Endothelial cell of umbilical vein (primary cell): ENCODE results near the gene APCDD1. TPM values are rescaled to one million over a fixed set of nuclear protein-coding genes. Genes with fewer than 3 reads are reported as not detected.

Source experiments
- BruUV-seq: library from RNA; stranded (reverse); fragments of 400-500 nt; replicated peaks from 2 replicates; lab custom pipeline; 2021; lab: Mats Ljungman, UMichigan
- CTCF ChIA-PET: fragments of 300-600, 350-600 bp; sonication (Branson Sonifier 250); formaldehyde crosslinking; loops from one replicate; lab custom pipeline; 2021; ENCODE audit warnings: antibody characterized with exemption, inconsistent platforms; lab: Charles Lee
- POLR2A ChIA-PET: fragments of 300-600, 350-600 bp; sonication (Branson Sonifier 250); formaldehyde crosslinking; loops from one replicate; lab custom pipeline; 2021; ENCODE audit warnings: antibody characterized with exemption, inconsistent platforms; lab: Charles Lee
- DNase-seq: peaks from one replicate; pipeline ENCODE4 v3.0.0-alpha.2; 2011; ENCODE audit warnings: low read depth, low spot score
- FAIRE-seq: peaks from 2 replicates; lab custom pipeline; 2011; peaks lifted over from hg19 to GRCh38; lab: Jason Lieb, UNC
- H2AFZ ChIP-seq: 2 replicates; pipeline ENCODE4 v1.6.0; 2012; ENCODE audit warnings: low read depth, low read length, control low read depth, inconsistent platforms
- H3K27ac ChIP-seq: 2 replicates; pipeline ENCODE4 v1.5.1; 2011; ENCODE audit warnings: low read depth, mild to moderate bottlenecking, control low read depth, low read length, moderate library complexity; ENCODE audit not compliant: insufficient read depth
- H3K27me3 ChIP-seq, 2 experiments: 2 replicates each; pipeline versions ENCODE4 v1.6.0 to v1.6.1; 2011; ENCODE audit warnings: low read length in 2 of 2, mixed read lengths in 1 of 2; ENCODE audit not compliant: control insufficient read depth in 2 of 2, insufficient read depth in 2 of 2
- H3K36me3 ChIP-seq, 2 experiments: 2 replicates in 1 of 2; 3 replicates in 1 of 2; pipeline ENCODE4 v1.5.1; 2011; ENCODE audit warnings: low read length in 2 of 2, mild to moderate bottlenecking in 1 of 2, moderate library complexity in 1 of 2; ENCODE audit not compliant: control insufficient read depth in 2 of 2, insufficient read depth in 2 of 2; ENCODE audit errors: extremely low read depth in 1 of 2
- H3K4me1 ChIP-seq: 3 replicates; pipeline ENCODE4 v1.5.1; 2011; ENCODE audit warnings: mild to moderate bottlenecking, low read length; ENCODE audit not compliant: control insufficient read depth, insufficient read depth; ENCODE audit errors: extremely low read depth
- H3K4me2 ChIP-seq: 2 replicates; pipeline ENCODE4 v1.6.1; 2011; ENCODE audit warnings: low read length, control low read depth, mixed read lengths; ENCODE audit not compliant: insufficient read depth
- H3K4me3 ChIP-seq, 3 experiments: fragments of 200-600 bp in 1 of 3; sonication (generic), shearing (Covaris generic) in 1 of 3; replicated peaks in 1 of 3; 2 replicates each; pipeline ENCODE4 v1.5.1; 2011 to 2016; ENCODE audit warnings: control low read depth in 3 of 3, low read length in 3 of 3, mild to moderate bottlenecking in 2 of 3, inconsistent platforms in 1 of 3, low read depth in 1 of 3, moderate library complexity in 1 of 3; ENCODE audit not compliant: insufficient read depth in 1 of 3
- H3K79me2 ChIP-seq: 2 replicates; pipeline ENCODE4 v1.6.0; 2012; ENCODE audit warnings: low read length, inconsistent platforms; ENCODE audit not compliant: control insufficient read depth, insufficient read depth
- H3K9ac ChIP-seq: replicated peaks from 2 replicates; pipeline ENCODE3; 2011; ENCODE audit warnings: low read length, control low read depth; ENCODE audit not compliant: insufficient read depth; ENCODE audit errors: extremely low read depth
- H3K9me1 ChIP-seq: replicated peaks from 3 replicates; pipeline ENCODE4 v1.6.0; 2011; ENCODE audit warnings: mild to moderate bottlenecking, low read length; ENCODE audit not compliant: control insufficient read depth, insufficient read depth; ENCODE audit errors: extremely low read depth
- H3K9me3 ChIP-seq: replicated peaks from 2 replicates; pipeline ENCODE4 v1.5.1; 2012; ENCODE audit warnings: low read length, inconsistent platforms; ENCODE audit not compliant: control insufficient read depth, insufficient read depth
- H4K20me1 ChIP-seq: replicated peaks from 2 replicates; pipeline ENCODE3; 2011; ENCODE audit warnings: mild to moderate bottlenecking, low read length; ENCODE audit not compliant: control insufficient read depth, insufficient read depth; ENCODE audit errors: extremely low read depth
- EZH2 ChIP-seq: IDR thresholded peaks from 2 replicates; pipeline ENCODE4 v1.6.1; 2012; ENCODE audit warnings: borderline replicate concordance, low read depth, mild to moderate bottlenecking, moderate library complexity, low read length, inconsistent platforms; ENCODE audit not compliant: severe bottlenecking
- GATA2 ChIP-seq: IDR thresholded peaks from 2 replicates; pipeline ENCODE4 v1.7.0; 2011; ENCODE audit warnings: low read depth, mild to moderate bottlenecking, moderate library complexity, mixed read lengths, low read length; ENCODE audit not compliant: insufficient read length, insufficient read depth
- JUN ChIP-seq: IDR thresholded peaks from 2 replicates; pipeline ENCODE4 v1.6.1; 2011; ENCODE audit warnings: borderline replicate concordance, low read depth; ENCODE audit not compliant: insufficient read length, insufficient read depth
- MYC ChIP-seq: IDR thresholded peaks from one replicate; pipeline ENCODE4 v1.6.1; 2011; ENCODE audit warnings: mild to moderate bottlenecking, low read depth, low read length
- POLR2A ChIP-seq: IDR thresholded peaks from 2 replicates; pipeline ENCODE4 v1.6.1; 2012; ENCODE audit warnings: low read depth, mild to moderate bottlenecking, control low read depth, low read length
- POLR2AphosphoS5 ChIP-seq: IDR thresholded peaks from 2 replicates; pipeline ENCODE4 v1.6.1; 2012; ENCODE audit warnings: low read depth, mild to moderate bottlenecking, control low read depth, low read length, moderate library complexity; ENCODE audit not compliant: insufficient read depth
- dilution Hi-C: fragments of 300-500 bp; cut with MboI; formaldehyde crosslinking; loops from one replicate; pipeline ENCODE4 v1.15.0; 2019; ENCODE audit warnings: low sequenced_read_pairs; ENCODE audit not compliant: extremely low pct_ligation_motif_present
- intact Hi-C: fragments of 100-400 bp; cut with micrococcal nuclease; formaldehyde crosslinking; loops from one replicate; pipeline ENCODE4 v1.10.0; 2022
- polyA plus RNA-seq, 4 experiments: library from polyadenylated mRNA; depleted of rRNA in 3 of 4; stranded (reverse) in 3 of 4; unstranded in 1 of 4; fragments of >200 nt; gene quantifications; 2 replicates each; pipeline versions ENCODE4 v1.2.1 to v1.2.3, GENCODE V29; 2011 to 2012; ENCODE audit warnings: missing spikeins in 1 of 4
- total RNA-seq: library from RNA; stranded (reverse); gene quantifications from 2 replicates; pipeline ENCODE4 v1.2.3, GENCODE V29; 2021
- TF ChIP-seq, protein P1 (sequence below): IDR thresholded peaks from 2 replicates; pipeline ENCODE4 v1.6.1; 2011; ENCODE audit not compliant: insufficient read depth, insufficient read length

Gene APCDD1
- total and polyA plus RNA-seq, 2 donors (not counting 3 experiments of a cell fraction or from before 2014, with no cell fraction given), result 0.95 to 1.4 TPM

DNA sequence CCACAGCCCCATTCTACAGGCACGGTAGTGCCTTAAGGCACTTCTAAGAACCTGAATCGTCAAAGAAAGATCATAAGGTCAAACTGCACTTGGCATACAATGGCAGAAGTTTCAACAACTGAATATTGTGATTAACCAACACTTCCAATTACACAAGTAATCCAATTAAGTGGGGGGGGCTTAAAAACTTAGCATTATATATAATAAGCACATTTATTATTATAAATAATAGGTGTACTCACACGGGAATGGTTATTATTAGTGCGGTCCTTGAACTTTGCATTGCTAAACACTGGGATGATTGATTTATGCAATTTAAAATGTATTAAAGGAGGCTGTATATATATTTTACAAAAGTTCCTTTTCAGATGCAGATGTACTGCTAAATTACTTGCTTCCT, 7.6 kb downstream of the APCDD1 start:
- Histone ChIP-seq H3K36me3 (no peaks in the 10 kb centered on the region), H2AFZ (no peak overlapping the region), H4K20me1 (no peaks in the 10 kb centered on the region), H3K27ac (no peak overlapping the region), H3K4me1 (no peaks in the 10 kb centered on the region), H3K4me2 (no peak overlapping the region), H3K9ac (no peak overlapping the region), H3K9me1 (no peaks in the 10 kb centered on the region), H3K79me2 (no peaks in the 10 kb centered on the region), H3K27me3 (peaks cover 14 to 19% of the 10 kb centered on the region in 2 experiments), H3K9me3 (no peaks in the 10 kb centered on the region), H3K4me3 (no peak overlapping the region)
- FAIRE-seq (no peak), DNase-seq (no peak)
- ChIA-PET POLR2A (no interaction called here), CTCF (no interaction called here)
- intact Hi-C loops (no loop called here), dilution Hi-C loops (no loop called here)
- TF ChIP-seq GATA2, result no peak
- TF ChIP-seq POLR2A, result no peak
- no peak for TF ChIP-seq MYC
- TF ChIP-seq JUN, result no peak
- TF ChIP-seq, protein P1, sequence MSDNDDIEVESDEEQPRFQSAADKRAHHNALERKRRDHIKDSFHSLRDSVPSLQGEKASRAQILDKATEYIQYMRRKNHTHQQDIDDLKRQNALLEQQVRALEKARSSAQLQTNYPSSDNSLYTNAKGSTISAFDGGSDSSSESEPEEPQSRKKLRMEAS, result no peak
- BruUV-seq, result no TSS peak

DNA sequence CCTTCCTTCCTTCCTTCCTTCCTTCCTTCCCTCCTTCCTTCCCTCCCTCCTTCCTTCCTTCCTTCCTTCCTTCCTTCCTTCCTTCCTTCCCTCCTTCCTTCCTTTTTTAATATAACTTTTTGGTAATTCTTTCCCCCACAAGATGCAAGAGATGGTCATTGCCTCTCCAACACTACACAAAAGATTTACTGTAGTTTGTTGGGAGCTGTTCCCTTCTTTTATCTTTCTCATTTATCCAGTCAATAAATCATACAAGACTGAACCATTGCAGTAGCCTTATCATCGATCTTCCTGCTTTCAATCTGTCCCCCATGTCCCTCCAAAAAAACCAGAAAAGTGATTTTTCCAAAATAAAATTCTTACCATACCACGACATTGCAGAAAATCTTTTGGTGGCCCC, 8.2 kb downstream of the APCDD1 start:
- no peak overlapping the region for H3K9ac ChIP-seq
- TF ChIP-seq JUN, result no peak
- TF ChIP-seq POLR2AphosphoS5, result no peak
- no peak for TF ChIP-seq EZH2
- H3K4me2 ChIP-seq, result no peak overlapping the region
- no TSS peak for BruUV-seq
- no peaks in the 10 kb centered on the region for H3K4me1 ChIP-seq
- DNase-seq (no peak), FAIRE-seq (no peak)
- H2AFZ ChIP-seq, result no peak overlapping the region
- intact Hi-C loops (no loop called here), dilution Hi-C loops (no loop called here)
- H3K27me3 ChIP-seq, result peaks cover 8 to 14% of the 10 kb centered on the region in 2 experiments
- H3K9me1 ChIP-seq, result no peaks in the 10 kb centered on the region
- no peak overlapping the region for H3K27ac ChIP-seq
- no peak overlapping the region for H3K4me3 ChIP-seq
- no peaks in the 10 kb centered on the region for H3K79me2 ChIP-seq
- H3K9me3 ChIP-seq, result no peaks in the 10 kb centered on the region
- ChIA-PET POLR2A (no interaction called here), CTCF (no interaction called here)
- H3K36me3 ChIP-seq, result no peaks in the 10 kb centered on the region
- H4K20me1 ChIP-seq, result no peaks in the 10 kb centered on the region
